A549 (cell line): ENCODE measurements around the gene PCNX1. TPM values are rescaled to one million over a fixed set of nuclear protein-coding genes. Genes with fewer than 3 reads are reported as not detected.

Experiments used
- ATAC-seq, 2 experiments: fragments of 200-7000 bp in 1 of 2; fragments of >200 bp in 1 of 2; cut with Nextera tagmentation in 1 of 2; cut with Tn5 transposase in 1 of 2; 3 replicates each; pipeline versions ENCODE4 v1.8.0 to v1.9.1; 2018 to 2020; ENCODE audit warnings: mild to moderate bottlenecking in 1 of 2, moderate library complexity in 1 of 2
- CTCF ChIA-PET: fragments of 300-600 bp; sonication (Branson Sonifier 250); formaldehyde crosslinking; extraction: SDS; loops from one replicate; lab custom pipeline; 2021; ENCODE audit warnings: antibody characterized with exemption, inconsistent platforms; lab: Yijun Ruan, JAX
- POLR2A ChIA-PET: fragments of 350-600 bp; formaldehyde crosslinking; extraction: SDS; loops from one replicate; lab custom pipeline; 2021; ENCODE audit warnings: antibody characterized with exemption, inconsistent platforms; lab: Yijun Ruan, JAX
- DNase-seq, 2 experiments: peaks; one replicate each; pipeline versions ENCODE4 v3.0.0 to v3.0.0-alpha.2; 2011 to 2016; ENCODE audit warnings: low read depth in 1 of 2, low spot score in 1 of 2
- FAIRE-seq: peaks from 2 replicates; lab custom pipeline; 2011; peaks lifted over from hg19 to GRCh38; lab: Jason Lieb, UNC
- H3K27ac ChIP-seq, 2 experiments: fragments of >200 bp; sonication (Bioruptor Twin); formaldehyde crosslinking; 3 replicates each; pipeline ENCODE4 v1.5.1; 2016 to 2017
- H3K4me1 ChIP-seq: fragments of >200 bp; sonication (Bioruptor Twin); formaldehyde crosslinking; 3 replicates; pipeline ENCODE4 v1.6.1; 2016
- H3K4me2 ChIP-seq: fragments of >200 bp; sonication (Bioruptor Twin); formaldehyde crosslinking; 3 replicates; pipeline ENCODE4 v1.6.1; 2016
- H3K4me3 ChIP-seq: fragments of >200 bp; sonication (Bioruptor Twin); formaldehyde crosslinking; 3 replicates; pipeline ENCODE4 v1.5.1; 2016
- H3K9me3 ChIP-seq: fragments of >200 bp; sonication (Bioruptor Twin); formaldehyde crosslinking; 3 replicates; pipeline ENCODE4 v1.6.1; 2016
- BCL3 ChIP-seq: fragments of >200 bp; sonication (Bioruptor Twin); formaldehyde crosslinking; IDR thresholded peaks from 3 replicates; pipeline ENCODE4 v1.6.1; 2016
- CBX2 ChIP-seq: fragments of 200-600 bp; sonication (generic); IDR thresholded peaks from 2 replicates; pipeline ENCODE4 v1.6.1; 2016; ENCODE audit warnings: low read depth, mild to moderate bottlenecking, borderline replicate concordance
- CBX8 ChIP-seq: fragments of 200-600 bp; sonication (generic); IDR thresholded peaks from 2 replicates; pipeline ENCODE4 v1.6.1; 2016
- EHF ChIP-seq: fragments of 250-450 bp; sonication (Bioruptor Pico); IDR thresholded peaks from 2 replicates; pipeline ENCODE4 v1.5.0; 2020; ENCODE audit warnings: mild to moderate bottlenecking
- ELK1 ChIP-seq: fragments of 150-350 bp; IDR thresholded peaks from 2 replicates; pipeline ENCODE4 v1.6.1; 2014; ENCODE audit warnings: low read depth, mild to moderate bottlenecking, low read length
- FOSB ChIP-seq: fragments of 250-450 bp; sonication (Bioruptor Pico); IDR thresholded peaks from 2 replicates; pipeline ENCODE4 v1.5.0; 2020; ENCODE audit warnings: mild to moderate bottlenecking, moderate library complexity
- FOSL2 ChIP-seq, 2 experiments: fragments of 450-650 bp in 1 of 2; fragments of >200 bp in 1 of 2; sonication (Bioruptor Twin) in 1 of 2; formaldehyde crosslinking; IDR thresholded peaks; 2 replicates each; pipeline versions ENCODE4 v1.5.0 to v1.6.1; 2016 to 2020; ENCODE audit warnings: mild to moderate bottlenecking in 1 of 2, moderate library complexity in 1 of 2
- FOXS1 ChIP-seq: fragments of 250-450 bp; sonication (Bioruptor Pico); IDR thresholded peaks from 2 replicates; pipeline ENCODE4 v1.5.0; 2020; ENCODE audit warnings: mild to moderate bottlenecking, moderate library complexity
- GATA3 ChIP-seq: IDR thresholded peaks from 2 replicates; pipeline ENCODE4 v1.6.1; 2012; ENCODE audit warnings: borderline replicate concordance
- HDAC2 ChIP-seq: fragments of 200-600 bp; sonication (generic); IDR thresholded peaks from 2 replicates; pipeline ENCODE4 v1.6.1; 2016
- HOXB13 ChIP-seq: fragments of 250-450 bp; sonication (Bioruptor Pico); IDR thresholded peaks from 2 replicates; pipeline ENCODE4 v1.5.0; 2020; ENCODE audit warnings: low read depth, mild to moderate bottlenecking, moderate library complexity
- JUNB ChIP-seq: fragments of >200 bp; sonication (Bioruptor Twin); formaldehyde crosslinking; IDR thresholded peaks from 2 replicates; pipeline ENCODE4 v1.6.1; 2016
- KDM5A ChIP-seq: fragments of 200-600 bp; sonication (generic); IDR thresholded peaks from 2 replicates; pipeline ENCODE4 v1.6.1; 2016; ENCODE audit warnings: antibody characterized with exemption, mild to moderate bottlenecking
- MAFK ChIP-seq: fragments of 450-650 bp; IDR thresholded peaks from 2 replicates; pipeline ENCODE4 v1.6.1; 2014; ENCODE audit not compliant: partially characterized antibody
- MAZ ChIP-seq: fragments of 150-350 bp; IDR thresholded peaks from 2 replicates; pipeline ENCODE4 v1.6.1; 2014; ENCODE audit warnings: antibody characterized with exemption, low read depth, low read length, borderline replicate concordance
- NR3C1 ChIP-seq: fragments of >200 bp; sonication (Bioruptor Twin); formaldehyde crosslinking; IDR thresholded peaks from 3 replicates; pipeline ENCODE4 v1.6.1; 2017
- RCOR1 ChIP-seq: fragments of 150-350 bp; IDR thresholded peaks from 2 replicates; pipeline ENCODE4 v1.6.1; 2014; ENCODE audit warnings: antibody characterized with exemption, low read length, low read depth
- RFX5 ChIP-seq: fragments of 450-650 bp; IDR thresholded peaks from 2 replicates; pipeline ENCODE4 v1.7.1; 2014; ENCODE audit warnings: antibody characterized with exemption, mild to moderate bottlenecking, moderate library complexity
- SMC3 ChIP-seq: fragments of >200 bp; sonication (Bioruptor Twin); formaldehyde crosslinking; IDR thresholded peaks from 3 replicates; pipeline ENCODE4 v1.6.1; 2018; ENCODE audit warnings: inconsistent platforms
- TP53 ChIP-seq: fragments of 250-450 bp; sonication (Bioruptor Pico); IDR thresholded peaks from 2 replicates; pipeline ENCODE4 v1.5.0; 2021; ENCODE audit warnings: mild to moderate bottlenecking, moderate library complexity
- ZC3H11A ChIP-seq: fragments of 450-650 bp; IDR thresholded peaks from 2 replicates; pipeline ENCODE4 v1.6.1; 2014; ENCODE audit warnings: antibody characterized with exemption, mild to moderate bottlenecking
- ZFP36 ChIP-seq: fragments of 450-650 bp; IDR thresholded peaks from 2 replicates; pipeline ENCODE4 v1.6.1; 2014; ENCODE audit warnings: borderline replicate concordance; ENCODE audit not compliant: partially characterized antibody
- ZNF302 ChIP-seq: fragments of 250-450 bp; sonication (Bioruptor Pico); IDR thresholded peaks from 2 replicates; pipeline ENCODE4 v1.9.0; 2021; ENCODE audit warnings: inconsistent platforms, mild to moderate bottlenecking, moderate library complexity
- ZSCAN20 ChIP-seq: fragments of 250-450 bp; sonication (Bioruptor Pico); IDR thresholded peaks from 2 replicates; pipeline ENCODE4 v1.8.0; 2022; ENCODE audit warnings: mild to moderate bottlenecking, moderate library complexity
- WGBS: methylation state at CpG from one replicate; pipeline ENCODE4 v1.1.6; 2017; ENCODE audit errors: missing lambda C conversion rate; 5-methylcytosine and 5-hydroxymethylcytosine counted together
- polyA plus RNA-seq, 4 experiments: library from polyadenylated mRNA; depleted of rRNA in 3 of 4; stranded (reverse); fragments of >200 nt; fragmentation: RNase III in 1 of 4; extraction: RNeasy Plus Mini Kit Qiagen cat#74134 plus additional on column Dnase treatment in 1 of 4; gene quantifications; 2 replicates in 3 of 4; 3 replicates in 1 of 4; pipeline ENCODE4 v1.2.3, GENCODE V29; 2011 to 2017
- TF ChIP-seq, protein P1 (sequence below): fragments of 450-650 bp; IDR thresholded peaks from 2 replicates; pipeline ENCODE4 v1.6.1; 2014; ENCODE audit warnings: antibody characterized with exemption
- TF ChIP-seq, protein P2 (sequence below): IDR thresholded peaks from 2 replicates; pipeline ENCODE4 v1.6.1; 2012; ENCODE audit warnings: low read depth, borderline replicate concordance
- TF ChIP-seq, protein P3 (sequence below): fragments of >200 bp; sonication (Bioruptor Twin); formaldehyde crosslinking; IDR thresholded peaks from 2 replicates; pipeline ENCODE4 v1.6.1; 2016
- TF ChIP-seq, protein P4 (sequence below): fragments of 200-600 bp; sonication (generic); IDR thresholded peaks from 2 replicates; pipeline ENCODE4 v1.6.1; 2016; ENCODE audit warnings: antibody characterized with exemption, mild to moderate bottlenecking, moderate library complexity

The PCNX1 gene
- polyA plus RNA-seq, 2 of the 4 experiments (the other 2 are of a cell fraction) = 10.4 to 45.0 TPM

- Histone ChIP-seq H3K9me3 (no peaks in the 10 kb centered on the region), H3K27ac (no peak overlapping the region), H3K4me2 (no peak overlapping the region), H3K4me3 (no peak overlapping the region), H3K4me1 (no peaks in the 10 kb centered on the region; the same call in 2 of the 3 replicates)
- POLR2A ChIA-PET = no interaction called here
- DNase-seq (no peak), ATAC-seq (no peak), FAIRE-seq (no peak)
- CTCF ChIA-PET = interaction anchor here (1.6 kb wide), 1 partner anchor 186 kb away, joined by 3 read pairs; no protein-coding TSS in a partner anchor
- 85% methylated on average over 2 of the region's 2 CpGs for WGBS
- no peak for TF ChIP-seq JUNB
- no peak for TF ChIP-seq HDAC2
- no peak for TF ChIP-seq TP53 (CRISPR knock-in tag)
- TF ChIP-seq, protein P1, sequence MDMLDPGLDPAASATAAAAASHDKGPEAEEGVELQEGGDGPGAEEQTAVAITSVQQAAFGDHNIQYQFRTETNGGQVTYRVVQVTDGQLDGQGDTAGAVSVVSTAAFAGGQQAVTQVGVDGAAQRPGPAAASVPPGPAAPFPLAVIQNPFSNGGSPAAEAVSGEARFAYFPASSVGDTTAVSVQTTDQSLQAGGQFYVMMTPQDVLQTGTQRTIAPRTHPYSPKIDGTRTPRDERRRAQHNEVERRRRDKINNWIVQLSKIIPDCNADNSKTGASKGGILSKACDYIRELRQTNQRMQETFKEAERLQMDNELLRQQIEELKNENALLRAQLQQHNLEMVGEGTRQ = no peak
- TF ChIP-seq MAFK = no peak
- no peak for TF ChIP-seq CBX8
- no peak for TF ChIP-seq ZFP36
- TF ChIP-seq, protein P2, sequence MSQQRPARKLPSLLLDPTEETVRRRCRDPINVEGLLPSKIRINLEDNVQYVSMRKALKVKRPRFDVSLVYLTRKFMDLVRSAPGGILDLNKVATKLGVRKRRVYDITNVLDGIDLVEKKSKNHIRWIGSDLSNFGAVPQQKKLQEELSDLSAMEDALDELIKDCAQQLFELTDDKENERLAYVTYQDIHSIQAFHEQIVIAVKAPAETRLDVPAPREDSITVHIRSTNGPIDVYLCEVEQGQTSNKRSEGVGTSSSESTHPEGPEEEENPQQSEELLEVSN = no peak
- no peak for TF ChIP-seq ZC3H11A
- TF ChIP-seq EHF = no peak
- TF ChIP-seq ELK1 = no peak
- TF ChIP-seq FOSL2 (IDR thresholded peaks at IDR 0.05) = no peak
- no peak for TF ChIP-seq FOSL2 (CRISPR knock-in tag; IDR thresholded peaks at IDR 0.05)
- TF ChIP-seq FOSB (CRISPR knock-in tag) = no peak
- no peak for TF ChIP-seq NR3C1
- TF ChIP-seq ZNF302 = no peak
- TF ChIP-seq FOXS1 = no peak
- TF ChIP-seq CBX2 = no peak
- TF ChIP-seq, protein P3, sequence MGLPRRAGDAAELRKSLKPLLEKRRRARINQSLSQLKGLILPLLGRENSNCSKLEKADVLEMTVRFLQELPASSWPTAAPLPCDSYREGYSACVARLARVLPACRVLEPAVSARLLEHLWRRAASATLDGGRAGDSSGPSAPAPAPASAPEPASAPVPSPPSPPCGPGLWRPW = no peak
- TF ChIP-seq BCL3 = no peak
These were observed 97.2 kb downstream of the PCNX1 start for GRCh38 chr14:71004481-71004880.

DNA sequence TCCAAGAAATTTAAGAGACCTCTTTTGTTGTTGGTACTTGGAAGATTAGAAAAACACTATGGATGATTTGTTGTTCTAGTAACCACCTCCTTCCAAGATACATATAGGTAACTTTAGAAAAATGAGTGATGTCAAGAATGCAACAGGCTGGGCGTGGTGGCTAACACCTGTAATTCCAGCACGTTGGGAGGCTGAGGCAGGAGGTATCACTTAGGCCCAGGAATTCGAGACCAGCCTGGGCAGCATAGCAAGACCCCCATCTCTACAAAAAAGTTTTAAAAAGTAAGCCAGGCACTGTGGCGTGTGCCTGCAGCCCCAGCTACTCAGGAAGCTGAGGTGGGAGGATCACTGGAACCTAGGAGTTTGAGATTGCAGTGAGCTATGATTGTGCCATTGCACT is 97.8 kb downstream of the PCNX1 start:
- H3K9me3 ChIP-seq = no peaks in the 10 kb centered on the region
- H3K4me3 ChIP-seq = no peak overlapping the region
- TF ChIP-seq GATA3 = no peak
- no peak for TF ChIP-seq ZC3H11A
- TF ChIP-seq, protein P4, sequence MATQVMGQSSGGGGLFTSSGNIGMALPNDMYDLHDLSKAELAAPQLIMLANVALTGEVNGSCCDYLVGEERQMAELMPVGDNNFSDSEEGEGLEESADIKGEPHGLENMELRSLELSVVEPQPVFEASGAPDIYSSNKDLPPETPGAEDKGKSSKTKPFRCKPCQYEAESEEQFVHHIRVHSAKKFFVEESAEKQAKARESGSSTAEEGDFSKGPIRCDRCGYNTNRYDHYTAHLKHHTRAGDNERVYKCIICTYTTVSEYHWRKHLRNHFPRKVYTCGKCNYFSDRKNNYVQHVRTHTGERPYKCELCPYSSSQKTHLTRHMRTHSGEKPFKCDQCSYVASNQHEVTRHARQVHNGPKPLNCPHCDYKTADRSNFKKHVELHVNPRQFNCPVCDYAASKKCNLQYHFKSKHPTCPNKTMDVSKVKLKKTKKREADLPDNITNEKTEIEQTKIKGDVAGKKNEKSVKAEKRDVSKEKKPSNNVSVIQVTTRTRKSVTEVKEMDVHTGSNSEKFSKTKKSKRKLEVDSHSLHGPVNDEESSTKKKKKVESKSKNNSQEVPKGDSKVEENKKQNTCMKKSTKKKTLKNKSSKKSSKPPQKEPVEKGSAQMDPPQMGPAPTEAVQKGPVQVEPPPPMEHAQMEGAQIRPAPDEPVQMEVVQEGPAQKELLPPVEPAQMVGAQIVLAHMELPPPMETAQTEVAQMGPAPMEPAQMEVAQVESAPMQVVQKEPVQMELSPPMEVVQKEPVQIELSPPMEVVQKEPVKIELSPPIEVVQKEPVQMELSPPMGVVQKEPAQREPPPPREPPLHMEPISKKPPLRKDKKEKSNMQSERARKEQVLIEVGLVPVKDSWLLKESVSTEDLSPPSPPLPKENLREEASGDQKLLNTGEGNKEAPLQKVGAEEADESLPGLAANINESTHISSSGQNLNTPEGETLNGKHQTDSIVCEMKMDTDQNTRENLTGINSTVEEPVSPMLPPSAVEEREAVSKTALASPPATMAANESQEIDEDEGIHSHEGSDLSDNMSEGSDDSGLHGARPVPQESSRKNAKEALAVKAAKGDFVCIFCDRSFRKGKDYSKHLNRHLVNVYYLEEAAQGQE = no peak
- no peak for TF ChIP-seq RCOR1
- TF ChIP-seq MAZ = no peak
- TF ChIP-seq, protein P2 = no peak
- no peak for TF ChIP-seq KDM5A
- TF ChIP-seq MAFK = no peak
- no peak for TF ChIP-seq HOXB13 (CRISPR knock-in tag)
- no peak for TF ChIP-seq ZNF302
- TF ChIP-seq RFX5 = no peak
- TF ChIP-seq SMC3 = no peak
- TF ChIP-seq ZSCAN20 (CRISPR knock-in tag) = no peak
- ChIA-PET POLR2A (no interaction called here), CTCF (no interaction called here)
- H3K27ac ChIP-seq = no peak overlapping the region
- DNase-seq (no peak), ATAC-seq (no peak), FAIRE-seq (no peak)
- no peaks in the 10 kb centered on the region; the same call in 2 of the 3 replicates for H3K4me1 ChIP-seq
- WGBS = 79% methylated on average over 4 of the region's 4 CpGs
- no peak overlapping the region for H3K4me2 ChIP-seq
